HG03045 (cell line): Measurements from ENCODE around the gene ETV1.

Experiments used
- ATAC-seq: cut with Tn5 transposase; IDR thresholded peaks from one replicate; pipeline ENCODE4 v1.9.1; 2021; ENCODE audit warnings: mild to moderate bottlenecking, moderate library complexity; ENCODE audit not compliant: unreplicated experiment

Gene ETV1

GRCh38 chr7:13882051-13882450 lies 107.4 kb downstream of the ETV1 start:
- ATAC-seq = no peak

GRCh38 chr7:13880789-13881188 lies 108.7 kb downstream of the ETV1 start:
- ATAC-seq = no peak

GRCh38 chr7:13879994-13880686 lies 109.3 kb downstream of the ETV1 start:
- no peak for ATAC-seq

GRCh38 chr7:13879143-13879542 lies 110.3 kb downstream of the ETV1 start:
- no peak for ATAC-seq

GRCh38 chr7:13878154-13878553 lies 111.3 kb downstream of the ETV1 start:
- ATAC-seq = no peak

GRCh38 chr7:13875496-13876074 lies 113.9 kb downstream of the ETV1 start:
- ATAC-seq = no peak

- ATAC-seq = no peak
Observed at GRCh38 chr7:13874783-13875182, 114.7 kb downstream of the ETV1 start.

GRCh38 chr7:13872709-13873108 lies 116.8 kb downstream of the ETV1 start:
- ATAC-seq = no peak

GRCh38 chr7:13871008-13871407 lies 118.5 kb downstream of the ETV1 start:
- no peak for ATAC-seq

GRCh38 chr7:13860734-13861133 lies 128.7 kb downstream of the ETV1 start:
- ATAC-seq = no peak

GRCh38 chr7:13856012-13856411 lies 133.5 kb downstream of the ETV1 start:
- no peak for ATAC-seq

GRCh38 chr7:13852281-13852968 lies 137.0 kb downstream of the ETV1 start:
- no peak for ATAC-seq

- ATAC-seq = no peak
Observed at GRCh38 chr7:13851736-13852135, 137.7 kb downstream of the ETV1 start.

- ATAC-seq = no peak
Observed at GRCh38 chr7:13850185-13850752, 139.2 kb downstream of the ETV1 start.

GRCh38 chr7:13849163-13849892 lies 140.1 kb downstream of the ETV1 start:
- ATAC-seq = no peak

GRCh38 chr7:13848681-13849131 lies 140.8 kb downstream of the ETV1 start:
- no peak for ATAC-seq

- ATAC-seq = no peak
Observed at GRCh38 chr7:13846386-13846785, 143.1 kb downstream of the ETV1 start.

GRCh38 chr7:13845601-13846000 lies 143.9 kb downstream of the ETV1 start:
- no peak for ATAC-seq

- ATAC-seq = no peak
Observed at GRCh38 chr7:13844954-13845353, 144.5 kb downstream of the ETV1 start.

GRCh38 chr7:13841284-13841683 lies 148.2 kb downstream of the ETV1 start:
- ATAC-seq = no peak
